NCI-H226 (cell line): ENCODE data around the gene MMP13.
"Not testable (repeated sequence)": the region's sequence is repeated elsewhere in the genome, so short reads cannot be mapped to it uniquely, and the experiment has no call there.

Experiments
- DNase-seq: peaks from one replicate; pipeline ENCODE4 v3.0.0-alpha.2; 2015

Gene MMP13

DNA sequence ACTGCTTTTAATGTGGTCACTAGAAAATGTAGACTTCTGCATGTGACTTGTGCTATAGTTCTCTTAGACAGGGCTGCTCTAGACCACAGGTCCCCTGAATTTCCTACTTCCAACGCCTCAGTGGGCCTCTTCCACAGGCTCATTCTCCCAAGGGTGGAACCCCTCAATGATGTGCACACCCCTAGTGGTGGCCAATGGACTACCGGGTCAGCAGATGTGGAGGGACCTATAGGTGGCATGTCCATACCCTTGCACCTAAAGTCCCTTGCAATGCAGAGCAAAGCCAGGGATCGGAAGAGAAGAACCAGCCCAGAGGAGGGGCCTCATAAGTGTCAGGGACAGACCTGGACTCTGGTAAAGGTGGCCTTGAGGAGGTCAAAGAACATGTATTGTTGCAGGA, 20.0 kb downstream of the MMP13 start:
- DNase-seq, result no peak

DNA sequence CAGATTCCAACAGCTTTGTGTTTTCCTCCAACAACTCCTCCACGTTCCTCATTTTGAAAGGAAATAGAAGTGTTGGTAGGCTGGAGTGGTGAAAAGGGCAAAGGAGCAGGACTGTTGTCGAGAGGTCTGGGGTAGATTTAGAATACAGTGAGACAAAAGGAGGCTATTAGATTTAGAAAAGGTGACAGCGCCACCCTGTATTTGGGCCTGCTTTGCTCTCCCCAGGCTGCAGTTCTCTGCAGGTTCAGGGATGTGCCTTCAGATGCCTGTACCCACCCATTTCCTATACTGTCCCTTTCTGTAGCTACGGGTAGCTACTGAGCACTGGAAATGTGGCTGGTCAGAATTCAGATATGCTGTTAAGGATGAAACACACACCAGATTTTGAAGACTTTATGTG, 20.8 kb downstream of the MMP13 start:
- no peak for DNase-seq

DNA sequence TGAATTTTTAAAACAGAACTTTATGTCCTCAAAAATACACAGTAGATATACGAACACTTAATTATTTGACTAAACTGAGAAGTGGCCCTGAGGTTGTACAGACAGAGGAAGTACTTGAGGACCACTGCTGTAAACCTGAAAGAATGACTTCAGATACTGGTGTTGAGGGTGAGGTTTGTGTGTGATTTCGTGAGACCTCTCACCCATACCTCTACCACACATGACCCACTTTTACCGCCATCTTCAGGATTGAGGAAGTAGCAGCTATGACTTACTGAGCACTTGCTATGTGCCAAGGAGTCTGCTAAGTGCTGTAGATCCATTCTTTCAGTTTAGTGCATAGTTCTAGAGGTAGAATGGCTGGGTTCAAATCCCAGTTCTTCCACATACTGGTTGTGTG, 21.9 kb downstream of the MMP13 start:
- DNase-seq, result no peak

DNA sequence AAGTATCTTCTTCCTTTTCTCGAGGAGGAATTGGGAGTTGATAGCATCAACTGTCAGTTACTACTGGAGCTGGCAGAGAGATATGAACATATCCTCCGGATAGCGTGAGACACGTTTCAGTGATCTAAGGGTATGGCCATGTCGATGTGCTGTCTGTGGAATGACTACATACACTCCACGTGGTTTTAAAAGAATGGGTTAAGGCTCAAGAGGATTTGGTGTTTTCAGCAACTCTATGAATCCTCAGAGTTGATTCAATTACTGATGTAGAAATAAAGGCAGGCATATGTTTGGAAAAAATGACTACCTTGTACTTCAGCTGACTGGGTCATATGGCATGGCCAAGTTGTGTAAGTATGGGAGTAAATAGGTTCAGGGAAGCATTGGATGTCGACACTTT, 22.9 kb downstream of the MMP13 start:
- DNase-seq, result no peak

DNA sequence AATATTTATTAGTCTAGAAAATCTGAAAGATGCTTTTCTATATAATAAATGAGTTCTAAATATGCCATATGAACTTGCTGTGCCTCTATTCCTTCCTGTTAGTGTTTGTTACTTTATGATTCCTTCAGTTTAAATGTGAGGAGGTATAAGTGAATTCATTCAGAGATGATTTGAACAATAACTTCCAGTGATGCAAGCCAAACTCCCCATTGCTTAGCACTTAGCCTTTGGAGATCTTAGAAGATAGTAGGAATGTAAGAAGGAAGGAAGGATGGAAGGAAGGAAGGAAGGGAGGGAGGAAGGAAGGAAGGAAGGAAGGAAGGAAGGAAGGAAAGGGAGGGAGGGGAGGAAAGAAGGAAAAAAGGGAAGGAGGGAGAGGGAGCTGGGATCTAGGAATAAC, 25.1 kb downstream of the MMP13 start:
- DNase-seq, result no peak

DNA sequence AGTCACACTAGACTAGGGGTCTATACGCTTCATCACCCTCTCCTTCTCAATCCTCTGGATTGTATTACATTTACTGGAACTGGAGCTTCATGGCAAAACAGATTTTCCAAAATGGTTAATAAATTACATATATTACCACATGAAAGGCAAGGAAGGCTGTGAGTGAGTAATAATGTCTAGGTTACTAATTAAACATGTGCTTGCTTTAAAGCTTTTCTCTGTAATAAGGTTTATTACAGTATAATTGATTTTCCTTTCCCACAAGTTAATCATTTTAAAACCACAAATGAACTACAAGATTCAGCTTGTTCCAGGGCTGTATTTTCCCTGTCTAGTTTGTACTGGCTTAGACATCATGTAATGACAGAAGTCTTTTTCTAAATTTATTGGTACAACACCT, 25.6 kb downstream of the MMP13 start:
- no peak for DNase-seq

DNA sequence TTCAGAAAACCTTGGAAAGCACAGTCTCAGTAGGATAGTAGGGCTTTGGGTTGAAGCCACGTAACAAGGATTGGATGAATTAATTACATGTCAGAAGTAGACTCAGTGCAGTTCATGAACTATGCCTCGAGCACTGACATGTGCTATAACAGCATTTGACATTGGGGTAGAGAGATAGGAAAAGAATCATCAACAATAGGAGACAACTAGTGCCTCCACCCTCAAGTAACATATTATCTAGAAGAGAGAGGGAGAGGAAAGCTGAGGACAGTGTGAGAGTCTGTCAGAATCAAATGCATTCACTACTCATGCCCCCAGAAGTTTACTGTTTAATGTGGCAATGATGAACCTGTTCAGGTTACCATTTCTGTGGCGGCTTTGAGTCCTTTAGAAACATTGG, 26.4 kb downstream of the MMP13 start:
- no peak for DNase-seq

DNA sequence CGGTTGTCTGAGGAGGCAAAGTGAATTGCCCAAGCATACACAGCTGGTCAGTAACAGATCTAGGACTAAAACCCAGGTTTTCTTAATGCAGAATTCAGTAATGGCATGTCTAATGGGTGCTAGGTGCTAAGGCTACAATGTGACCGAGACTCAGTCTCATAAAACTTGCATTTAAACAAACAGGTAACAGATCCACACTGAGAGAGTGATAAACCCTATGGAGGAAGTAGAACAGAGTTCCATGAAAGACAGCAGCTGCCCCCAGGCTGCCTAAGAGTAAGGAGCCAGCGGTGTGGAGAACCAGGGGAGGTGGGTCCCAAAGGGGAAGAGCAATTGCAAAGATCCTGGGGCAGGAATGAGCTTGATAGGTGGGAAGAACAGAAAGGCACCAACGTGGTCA, 27.3 kb downstream of the MMP13 start:
- no peak for DNase-seq

DNA sequence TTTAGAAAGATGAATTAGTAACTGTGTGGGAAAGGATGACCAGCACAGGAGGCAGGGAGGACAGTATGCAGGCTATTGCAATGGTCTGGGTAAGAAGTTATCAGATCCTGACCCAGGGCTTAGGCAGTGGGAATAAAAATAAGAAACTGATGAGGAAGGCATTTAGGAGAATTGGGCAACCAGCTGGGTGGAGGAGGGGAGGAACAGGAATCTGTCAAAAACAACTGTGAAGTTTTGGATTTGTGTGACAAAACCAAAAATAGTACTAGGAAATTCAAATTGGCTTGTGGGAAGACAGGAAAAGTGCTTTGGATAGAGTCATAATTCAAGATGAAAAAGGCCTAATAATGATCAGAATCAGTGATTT, 27.9 kb downstream of the MMP13 start:
- DNase-seq, result no peak

DNA sequence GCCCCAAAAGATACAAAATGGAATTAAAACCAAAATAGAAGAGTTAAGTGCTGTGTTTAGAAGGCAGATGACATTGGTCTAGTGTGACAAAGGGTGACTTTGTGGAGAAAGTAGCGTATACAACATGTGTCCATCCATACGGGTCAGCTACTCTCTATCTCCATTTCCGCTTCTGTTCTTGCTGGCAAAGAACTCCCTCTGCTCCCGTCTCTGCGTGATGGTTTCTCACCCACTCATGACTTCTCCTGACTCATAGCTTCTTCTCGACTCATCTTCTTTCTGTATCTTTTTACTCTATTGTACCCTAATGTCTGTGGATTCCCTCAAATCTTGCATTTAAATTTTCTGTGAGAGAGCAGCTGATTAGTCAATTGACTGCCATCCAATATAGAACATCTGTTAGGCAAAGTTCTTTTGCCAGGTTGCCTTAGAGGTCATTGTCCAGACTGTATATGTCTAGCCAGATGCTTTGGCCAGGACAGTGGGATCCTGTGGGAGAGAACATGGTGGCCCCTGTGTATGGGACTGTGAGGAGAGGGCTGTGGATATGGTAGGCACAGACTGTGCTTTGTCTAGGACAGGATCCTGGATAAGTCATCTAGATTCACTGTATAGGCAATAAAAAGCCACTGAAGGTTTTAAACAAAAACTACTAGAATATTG, 28.4 kb downstream of the MMP13 start:
- DNase-seq, result no peak

DNA sequence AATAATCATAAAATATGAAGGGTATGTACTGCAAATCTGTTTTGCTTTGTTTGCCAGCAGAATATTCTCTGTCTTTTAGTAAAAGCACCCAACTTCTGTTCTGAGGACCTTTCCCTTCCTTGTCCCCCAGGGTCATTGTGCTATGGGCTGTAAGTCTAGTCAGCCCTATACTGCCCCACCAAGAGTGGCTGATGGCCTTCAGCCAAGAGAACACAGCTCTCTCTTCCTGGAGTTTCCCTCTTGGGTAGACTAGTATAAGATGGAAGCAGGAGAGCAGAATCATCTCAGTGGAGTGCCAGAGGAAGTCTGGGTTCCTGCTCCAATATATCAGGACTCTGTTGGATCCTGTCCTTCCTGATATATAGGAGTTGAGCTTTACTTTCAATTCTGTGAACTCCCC, 29.0 kb downstream of the MMP13 start:
- DNase-seq, result no peak

DNA sequence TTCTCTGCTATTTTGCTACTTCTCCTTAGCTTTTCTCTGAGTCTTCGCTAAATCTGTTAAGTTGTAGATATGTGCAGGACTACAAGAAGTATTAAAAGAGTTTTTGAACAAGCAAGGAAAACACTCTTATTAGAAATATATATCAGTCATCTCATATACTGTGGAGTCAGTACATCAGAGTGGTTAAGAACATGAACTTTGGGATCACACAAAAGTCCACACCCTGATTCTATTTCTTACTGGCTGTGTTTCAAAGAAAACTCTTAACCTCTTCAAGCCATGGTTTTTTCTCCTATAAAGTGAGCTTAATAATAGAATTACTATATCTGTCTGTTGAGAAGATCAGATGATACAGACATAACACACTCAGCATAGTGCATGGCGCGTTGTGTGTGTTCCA, 29.5 kb downstream of the MMP13 start:
- no peak for DNase-seq

DNA sequence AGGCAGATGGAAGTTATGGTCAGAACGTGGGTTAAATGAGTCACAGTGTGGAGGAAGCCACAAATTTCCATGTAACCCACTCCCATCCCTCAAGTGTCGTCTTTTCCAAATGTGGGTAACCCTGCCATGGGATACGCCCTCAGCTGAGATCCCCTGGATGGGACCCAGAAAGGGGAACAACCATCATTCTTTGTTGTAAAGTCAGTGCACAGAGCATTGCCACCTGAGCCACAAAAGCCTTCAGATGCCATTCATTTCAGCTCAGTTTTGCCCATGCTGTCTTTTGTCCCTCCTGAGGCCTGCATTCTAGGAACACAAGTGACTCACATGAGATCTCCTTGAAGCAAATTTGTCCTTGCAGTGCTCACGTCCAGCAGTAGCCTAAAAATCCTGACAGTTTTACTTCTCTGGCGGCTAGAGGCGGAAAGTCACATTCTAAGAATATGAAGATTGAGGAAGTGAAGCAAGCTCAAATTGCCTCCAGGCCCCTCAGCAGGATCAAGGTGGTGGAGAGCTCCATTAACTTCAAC, 30.6 kb downstream of the MMP13 start:
- DNase-seq, result no peak

DNA sequence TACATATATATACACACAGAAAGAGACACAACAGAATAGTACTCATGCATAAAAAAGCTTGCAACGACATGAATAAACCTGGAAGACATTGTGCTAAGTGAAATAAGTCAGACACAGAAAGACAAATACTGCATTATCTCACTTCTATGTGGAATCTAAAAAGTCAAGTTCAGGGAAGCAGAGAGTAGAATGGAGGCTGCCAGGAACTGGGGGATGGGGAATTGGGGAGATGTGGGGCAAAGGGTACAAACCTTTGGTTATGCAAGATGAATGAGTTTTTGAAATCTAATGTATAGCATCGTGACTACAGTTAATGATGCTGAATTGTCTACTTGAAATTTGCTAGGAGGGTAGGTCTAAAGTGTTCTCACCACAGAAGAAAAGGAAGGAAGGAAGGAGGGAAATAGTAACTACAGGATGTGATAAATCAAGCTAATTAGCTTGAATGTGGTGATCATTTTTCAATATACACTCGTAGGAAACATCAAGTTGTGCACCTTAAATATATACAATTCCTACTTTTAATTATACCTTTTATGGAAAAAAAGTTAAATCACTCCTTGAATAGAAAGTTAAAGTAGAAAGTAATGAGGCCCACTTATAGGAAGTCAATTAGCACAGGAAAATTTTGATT, 33.8 kb downstream of the MMP13 start:
- DNase-seq, result no peak

DNA sequence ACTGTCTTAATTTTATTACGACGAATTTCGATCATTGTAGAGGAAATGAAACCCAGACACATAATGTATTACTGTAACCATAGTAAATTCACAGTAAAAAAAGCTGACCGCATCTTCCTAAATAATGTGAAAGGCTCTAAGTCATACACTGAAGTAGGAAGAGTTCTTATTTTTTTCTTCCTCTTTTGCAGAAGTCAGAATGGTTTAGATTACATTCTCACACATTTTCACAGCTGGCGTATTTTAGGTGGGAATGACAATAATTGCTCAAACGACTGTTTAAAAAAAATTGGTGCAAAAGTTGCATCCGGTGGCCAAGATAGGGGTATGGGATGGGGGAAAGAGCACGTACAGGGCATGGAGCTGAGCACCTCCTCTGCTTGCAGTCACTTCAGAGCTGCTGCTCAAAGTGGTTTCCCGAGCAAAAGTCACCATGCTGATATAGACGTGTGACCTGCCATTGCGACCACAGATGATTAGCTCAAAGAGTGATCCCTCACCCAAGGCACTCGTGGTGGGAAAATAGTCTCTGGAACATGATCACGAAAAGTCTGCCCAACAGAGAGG, 35.3 kb downstream of the MMP13 start:
- no peak for DNase-seq

DNA sequence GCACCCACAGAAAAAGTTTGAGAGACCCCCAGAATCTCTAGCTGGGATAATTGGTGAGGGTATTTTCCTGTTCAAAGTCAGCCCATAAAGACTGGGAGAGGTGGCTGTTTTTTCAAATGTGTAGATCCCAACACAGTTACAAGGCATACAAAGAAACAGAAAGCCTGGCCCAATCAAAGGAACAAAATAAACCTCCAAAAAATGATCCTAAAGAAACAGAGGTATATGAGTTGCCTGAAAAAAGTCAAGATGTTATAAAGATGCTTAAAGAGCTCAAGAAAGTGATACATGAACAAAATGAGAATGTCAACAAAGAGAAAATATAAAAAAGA, 40.5 kb downstream of the MMP13 start:
- no peak for DNase-seq

DNA sequence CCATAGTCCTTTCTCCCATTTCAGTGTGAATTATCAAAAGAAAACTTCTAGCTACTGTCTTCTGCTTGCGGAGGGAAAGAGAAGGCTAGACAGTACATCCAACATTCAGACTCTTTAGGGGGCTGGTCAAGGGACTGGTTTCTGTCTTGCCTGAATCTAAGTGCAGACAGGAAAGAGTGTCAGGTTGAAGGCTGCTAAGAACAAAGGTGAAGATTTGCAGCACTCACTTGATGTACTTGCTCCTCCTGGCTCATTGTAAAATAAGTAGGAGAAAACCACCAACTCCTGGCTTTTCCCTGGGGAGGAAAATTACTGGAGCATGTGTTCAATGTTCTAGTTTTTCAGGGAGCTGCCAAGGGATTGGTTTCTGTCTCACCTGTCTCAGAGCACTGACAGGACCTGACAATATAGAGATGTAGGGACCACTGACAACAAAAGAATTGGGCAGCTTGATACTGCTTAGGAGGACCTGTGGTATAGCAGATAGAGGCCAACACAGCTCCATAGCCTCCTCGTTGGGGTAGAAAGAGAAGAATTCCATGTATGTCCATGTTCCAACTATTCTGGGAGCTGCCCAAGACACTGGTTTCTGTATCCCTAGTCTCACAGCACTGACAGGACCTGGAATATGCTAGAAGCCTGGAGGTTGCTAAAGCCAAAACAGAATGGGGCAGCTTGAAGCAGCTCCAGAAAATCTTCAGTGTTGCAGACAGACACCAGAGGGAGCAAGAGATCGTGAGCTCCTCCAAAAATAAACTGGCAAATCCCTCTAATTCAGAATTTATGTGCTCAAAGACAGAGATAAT, 41.1 kb downstream of the MMP13 start:
- DNase-seq, result peak; percentile 9

DNA sequence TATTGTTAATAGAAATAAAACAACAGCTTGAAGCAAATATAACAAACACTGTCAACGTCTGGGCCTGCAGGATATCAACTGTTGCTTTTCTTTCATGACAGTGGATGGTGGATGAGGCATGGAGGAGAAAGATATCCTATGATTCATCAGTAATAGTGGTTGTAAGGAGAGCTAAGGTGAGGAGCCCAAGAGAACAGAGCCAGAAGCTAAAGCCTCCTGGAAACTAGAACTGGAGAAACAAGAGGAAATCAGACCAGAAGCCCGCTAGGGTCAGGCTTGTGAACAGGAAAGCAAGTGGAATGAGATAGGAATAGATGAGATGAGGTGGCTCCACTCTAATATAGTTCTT, 43.1 kb downstream of the MMP13 start:
- DNase-seq, result peak; percentile 29

DNA sequence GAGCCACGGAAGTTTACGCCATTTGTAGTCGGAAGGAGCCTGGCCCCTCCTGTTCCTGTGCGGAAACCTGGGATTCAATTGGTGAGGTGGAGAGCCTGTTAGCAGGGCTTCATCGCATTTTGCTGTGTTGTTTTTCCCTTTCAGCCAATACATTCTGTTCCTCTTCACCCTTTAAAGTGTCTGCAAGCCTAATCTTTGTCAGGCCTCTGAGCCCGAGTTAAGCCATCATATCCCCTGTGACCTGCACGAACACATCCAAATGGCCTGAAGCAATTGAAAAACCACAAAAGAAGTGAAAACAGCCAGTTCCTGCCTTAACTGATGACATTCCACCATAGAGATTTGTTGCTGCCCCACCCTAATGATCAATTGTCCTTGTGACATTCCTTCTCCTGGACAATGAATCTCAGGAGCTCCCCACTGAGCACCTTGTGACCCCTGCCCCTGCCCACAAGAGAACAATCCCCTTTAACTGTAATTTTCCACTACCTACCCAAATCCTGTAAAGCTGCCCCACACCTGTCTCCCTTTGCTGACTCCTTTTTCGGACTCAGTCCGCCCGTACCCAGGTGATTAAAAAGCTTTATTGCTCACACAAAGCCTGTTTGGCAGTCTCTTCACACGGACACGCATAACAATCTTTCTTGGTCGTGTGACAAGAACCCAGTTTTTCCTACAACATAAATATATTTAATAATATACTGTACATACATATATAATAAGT, 43.6 kb downstream of the MMP13 start:
- DNase-seq, result no peak

DNA sequence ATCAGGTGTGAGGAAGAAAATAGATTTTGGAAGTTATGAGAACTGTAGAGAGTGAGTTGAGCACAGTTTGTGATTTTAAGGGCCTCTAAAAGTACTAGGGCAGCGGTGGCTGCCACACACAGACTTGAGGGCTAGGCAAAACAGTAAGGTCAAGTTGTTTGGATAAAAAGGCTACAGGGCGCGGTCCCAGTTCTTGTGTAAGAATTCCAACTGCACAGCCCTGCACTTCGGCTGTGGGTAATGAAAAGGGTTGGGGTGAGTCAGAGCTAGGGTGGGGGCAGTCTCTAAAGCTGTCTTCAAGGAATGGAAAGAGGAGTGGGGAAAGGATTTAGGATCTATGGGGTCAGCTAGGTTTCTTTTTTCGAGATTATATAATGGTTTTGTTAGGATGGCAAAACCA, 49.7 kb downstream of the MMP13 start:
- DNase-seq, result not testable (repeated sequence)

DNA sequence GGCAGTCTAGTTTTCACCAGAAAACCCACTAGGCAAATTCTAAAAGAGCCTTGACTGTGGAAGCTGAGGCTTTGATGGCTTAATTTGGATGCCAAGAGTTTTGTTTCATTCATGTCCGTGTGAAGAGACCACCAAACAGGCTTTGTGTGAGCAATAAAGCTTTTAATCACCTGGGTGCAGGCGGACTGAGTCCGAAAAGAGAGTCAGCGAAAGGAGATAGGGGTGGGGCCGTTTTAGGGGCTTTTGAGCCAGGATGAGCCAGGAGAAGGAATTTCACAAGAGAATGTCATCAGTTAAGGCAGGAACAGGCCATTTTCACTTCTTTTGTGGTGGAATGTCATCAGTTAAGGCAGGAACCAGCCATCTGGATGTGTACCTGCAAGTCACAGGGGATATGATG, 51.6 kb downstream of the MMP13 start:
- not testable (repeated sequence) for DNase-seq

DNA sequence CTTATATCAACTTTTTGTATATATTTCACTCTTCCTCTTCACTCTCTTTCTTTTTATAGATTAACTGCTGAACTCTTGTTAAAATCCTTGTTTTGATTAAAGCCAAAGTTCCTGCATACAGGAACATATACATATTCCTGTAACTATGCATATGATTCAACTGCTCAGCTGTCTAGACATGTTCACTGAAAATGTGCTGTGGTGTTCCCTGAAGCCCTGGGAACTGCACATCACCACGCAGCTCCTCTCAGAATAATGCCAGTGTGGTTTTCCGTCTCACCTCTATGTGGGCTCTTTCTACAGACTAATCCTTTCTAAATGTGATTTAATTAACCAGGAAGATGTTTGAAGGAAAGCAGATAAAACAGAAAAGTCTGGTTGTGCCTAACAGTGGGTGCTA, 55.2 kb downstream of the MMP13 start:
- DNase-seq, result no peak
